ENCODE measurements around the gene RNF220.

RNF220 gene

GRCh38 chr1:44423591-44424537 is 18.8 kb downstream of the RNF220 start:
- peak in 8 of 42 donors; percentile 12 to 64 (median 31) for DNase-seq
- intact Hi-C loops (cut with DNase I), result no loop called here

GRCh38 chr1:44424747-44425146 is 19.7 kb downstream of the RNF220 start:
- DNase-seq, result no peak
- intact Hi-C loops (cut with DNase I), result no loop called here

GRCh38 chr1:44425341-44426082 is 20.5 kb downstream of the RNF220 start:
- DNase-seq, result peak in 2 of 42 donors; percentile 24 to 26
- intact Hi-C loops (cut with DNase I), result no loop called here

GRCh38 chr1:44431861-44432260 is 26.8 kb downstream of the RNF220 start:
- intact Hi-C loops (cut with DNase I), result no loop called here
- no peak for DNase-seq

GRCh38 chr1:44433209-44433608 is 28.2 kb downstream of the RNF220 start:
- no peak for DNase-seq
- intact Hi-C loops (cut with DNase I), result no loop called here

GRCh38 chr1:44436401-44437106 is 31.5 kb downstream of the RNF220 start:
- DNase-seq, result no peak
- intact Hi-C loops (cut with DNase I), result no loop called here

- intact Hi-C loops (cut with DNase I), result no loop called here
- DNase-seq, result no peak
Measured at GRCh38 chr1:44437107-44437716, 32.2 kb downstream of the RNF220 start.

- DNase-seq, result no peak
- intact Hi-C loops (cut with DNase I), result no loop called here
Measured at GRCh38 chr1:44442791-44443190, 37.7 kb downstream of the RNF220 start.

- DNase-seq, result no peak
- intact Hi-C loops (cut with DNase I), result no loop called here
Measured at GRCh38 chr1:44447051-44447810, 42.2 kb downstream of the RNF220 start.

GRCh38 chr1:44453798-44454349 is 48.8 kb downstream of the RNF220 start:
- intact Hi-C loops (cut with DNase I), result no loop called here
- DNase-seq, result no peak

GRCh38 chr1:44454704-44455103 is 49.6 kb downstream of the RNF220 start:
- DNase-seq, result no peak

GRCh38 chr1:44460107-44460882 is 55.2 kb downstream of the RNF220 start:
- intact Hi-C loops (cut with DNase I), result no loop called here
- DNase-seq, result peak in 13 of 42 donors; percentile 10 to 53 (median 23)

More at GRCh38 chr1:44454704-44455103, 49.6 kb downstream of the RNF220 start:
- intact Hi-C loops (cut with DNase I), result no loop called here

- intact Hi-C loops (cut with DNase I), result no loop called here
- DNase-seq, result no peak
Measured at GRCh38 chr1:44464361-44464760, 59.3 kb downstream of the RNF220 start.

GRCh38 chr1:44467566-44467965 is 62.5 kb downstream of the RNF220 start:
- intact Hi-C loops (cut with DNase I), result no loop called here

GRCh38 chr1:44471911-44472453 is 66.9 kb downstream of the RNF220 start:
- no peak for DNase-seq
- intact Hi-C loops (cut with DNase I), result no loop called here

More at GRCh38 chr1:44467566-44467965, 62.5 kb downstream of the RNF220 start:
- no peak for DNase-seq

- intact Hi-C loops (cut with DNase I), result no loop called here
- peak in 1 of 42 donors; percentile 33 for DNase-seq
Measured at GRCh38 chr1:44472620-44473525, 67.8 kb downstream of the RNF220 start.

All from head of caudate nucleus (tissue), 42 donors.